Body of pancreas (tissue), 4 donors: ENCODE measurements around the gene PHF21A. TPM values are rescaled to one million over a fixed set of nuclear protein-coding genes. Genes with fewer than 3 reads are reported as not detected.
"Not testable (repeated sequence)": the region's sequence is repeated elsewhere in the genome, so short reads cannot be mapped to it uniquely, and the experiment has no call there.

Source experiments
- ATAC-seq: fragments of 150-250 bp; one replicate; pipeline ENCODE4 v1.9.1; 2016
- DNase-seq, 4 donors: peaks; one replicate each; pipeline ENCODE4 v3.0.0-alpha.2; 2019
- H3K27ac ChIP-seq, 4 donors: fragments of 200-600 bp; sonication (generic); 1 replicate in 3 of 4; 2 replicates in 1 of 4; pipeline versions ENCODE4 v1.5.1 to v1.6.1; 2016 to 2019; ENCODE audit warnings: mild to moderate bottlenecking in 1 of 4, mixed read lengths in 1 of 4, moderate library complexity in 1 of 4
- H3K27me3 ChIP-seq, 2 donors: fragments of 200-600 bp; sonication (generic); one replicate each; pipeline ENCODE4 v1.6.0; 2016; ENCODE audit warnings: mild to moderate bottlenecking in 1 of 2
- H3K36me3 ChIP-seq, 2 donors: fragments of 200-600 bp; sonication (generic); replicated peaks in 1 of 2; 2 replicates each; pipeline ENCODE4 v1.5.1; 2016; ENCODE audit warnings: low read depth in 2 of 2; ENCODE audit not compliant: insufficient read depth in 1 of 2
- H3K4me1 ChIP-seq: fragments of 200-600 bp; sonication (generic); one replicate; pipeline ENCODE4 v1.6.0; 2016
- H3K4me3 ChIP-seq, 2 donors: fragments of 200-600 bp; sonication (generic); 1 replicate in 1 of 2; 2 replicates in 1 of 2; pipeline ENCODE4 v1.5.1; 2016 to 2019
- H3K9me3 ChIP-seq, 3 donors: fragments of 200-600 bp; sonication (generic); 1 replicate in 2 of 3; 2 replicates in 1 of 3; pipeline ENCODE4 v1.5.1; 2016
- CTCF ChIP-seq, 7 experiments: fragments of 450-650 bp in 4 of 7; fragments of 200-600 bp in 3 of 7; sonication (generic) in 3 of 7; IDR thresholded peaks; one replicate each; pipeline ENCODE4 v1.5.1; 2016 to 2019; ENCODE audit warnings: antibody characterized with exemption in 7 of 7
- POLR2A ChIP-seq, 3 donors: fragments of 450-650 bp; IDR thresholded peaks; one replicate each; pipeline ENCODE4 v1.6.1; 2016; ENCODE audit warnings: antibody characterized with exemption in 3 of 3, mild to moderate bottlenecking in 2 of 3
- WGBS, 2 donors: methylation state at CpG; one replicate each; pipeline ENCODE4 v1.1.5; 2017; 5-methylcytosine and 5-hydroxymethylcytosine counted together
- intact Hi-C: fragments of 100-400 bp; cut with DNase I; formaldehyde crosslinking; loops from one replicate; pipeline ENCODE4 v1.15.1; 2023
- total RNA-seq, 2 donors: library from RNA; depleted of rRNA; stranded (reverse); fragments of >200 nt; gene quantifications; one replicate each; pipeline ENCODE4 v1.1.0, GENCODE V29; 2016

PHF21A gene
- total RNA-seq, 2 donors from 2014 or later = 11.7 to 49.4 TPM

GRCh38 chr11:46119352-46120216, 1.7 kb downstream of the PHF21A start:
- peak; percentile 41 to 64 (median 50) for DNase-seq
- ATAC-seq = no peak
- WGBS, 2 donors = 0% methylated on average over 25 to 56 of the region's 56 CpGs
- Histone ChIP-seq H3K27me3 (no peaks in the 10 kb centered on the region), H3K9me3 (no peaks in the 10 kb centered on the region), H3K4me1 (peaks cover 49% of the 10 kb centered on the region), H3K36me3 (no peaks in the 10 kb centered on the region), H3K27ac (peak overlapping the region; percentile 72 to 94 (median 86)), H3K4me3 (peak overlapping the region; percentile 52 to 57)
- intact Hi-C loops = loop anchor here (10.0 kb wide), 1 partner anchor 205 kb away; no protein-coding TSS in a partner anchor
- TF ChIP-seq POLR2A (IDR thresholded peaks at IDR 0.05) (peak in 2 of 3 donors; percentile 17 to 48), CTCF (IDR thresholded peaks at IDR 0.05) (no peak)

- peaks cover 56% of the 10 kb centered on the region for H3K4me1 ChIP-seq
- peak overlapping the region in 1 of 2 donors; percentile 52 for H3K4me3 ChIP-seq
- H3K36me3 ChIP-seq = no peaks in the 10 kb centered on the region
- DNase-seq = no peak
- peak overlapping the region in 3 of 4 donors; percentile 82 to 94 (median 91) for H3K27ac ChIP-seq
- no peaks in the 10 kb centered on the region for H3K27me3 ChIP-seq
- no peaks in the 10 kb centered on the region for H3K9me3 ChIP-seq
- intact Hi-C loops = no loop called here
- ATAC-seq = no peak
- TF ChIP-seq CTCF (IDR thresholded peaks at IDR 0.05) = no peak
- TF ChIP-seq POLR2A (IDR thresholded peaks at IDR 0.05) = no peak
- 31 to 32% methylated on average over 6 of the region's 6 CpGs for WGBS, 2 donors
Measured at GRCh38 chr11:46118702-46119351, 2.4 kb downstream of the PHF21A start.

GRCh38 chr11:46117842-46118241, 3.4 kb downstream of the PHF21A start:
- Histone ChIP-seq H3K27ac (no peak overlapping the region), H3K36me3 (no peaks in the 10 kb centered on the region), H3K4me1 (peaks cover 61% of the 10 kb centered on the region), H3K9me3 (no peaks in the 10 kb centered on the region), H3K4me3 (no peak overlapping the region), H3K27me3 (no peaks in the 10 kb centered on the region)
- ATAC-seq (no peak), DNase-seq (no peak)
- intact Hi-C loops = no loop called here
- TF ChIP-seq CTCF (IDR thresholded peaks at IDR 0.05) = no peak
- no peak for TF ChIP-seq POLR2A (IDR thresholded peaks at IDR 0.05)

- WGBS, 2 donors = 81 to 94% methylated on average over 10 of the region's 10 CpGs
- intact Hi-C loops = not testable (repeated sequence)
- H3K4me1 ChIP-seq = peaks cover 64% of the 10 kb centered on the region
Measured at GRCh38 chr11:46116712-46117037, 4.6 kb downstream of the PHF21A start.

GRCh38 chr11:46116007-46116711, 5.1 kb downstream of the PHF21A start:
- DNase-seq (no peak), ATAC-seq (no peak)
- 88 to 91% methylated on average over 3 of the region's 3 CpGs for WGBS, 2 donors
- Histone ChIP-seq H3K27ac (peak overlapping the region in 1 of 4 donors; percentile 21), H3K4me3 (no peak overlapping the region), H3K4me1 (peaks cover 64% of the 10 kb centered on the region), H3K36me3 (no peaks in the 10 kb centered on the region), H3K9me3 (no peaks in the 10 kb centered on the region), H3K27me3 (no peaks in the 10 kb centered on the region)
- TF ChIP-seq CTCF (IDR thresholded peaks at IDR 0.05) (no peak), POLR2A (IDR thresholded peaks at IDR 0.05) (no peak)
- intact Hi-C loops = no loop called here

More at GRCh38 chr11:46116712-46117037, 4.6 kb downstream of the PHF21A start:
- not testable (repeated sequence) for H3K9me3 ChIP-seq, H3K4me3 ChIP-seq, ATAC-seq, DNase-seq, H3K27me3 ChIP-seq, H3K36me3 ChIP-seq, H3K27ac ChIP-seq
